ENCODE measurements around the gene CHRNA4.

Gene CHRNA4

DNA sequence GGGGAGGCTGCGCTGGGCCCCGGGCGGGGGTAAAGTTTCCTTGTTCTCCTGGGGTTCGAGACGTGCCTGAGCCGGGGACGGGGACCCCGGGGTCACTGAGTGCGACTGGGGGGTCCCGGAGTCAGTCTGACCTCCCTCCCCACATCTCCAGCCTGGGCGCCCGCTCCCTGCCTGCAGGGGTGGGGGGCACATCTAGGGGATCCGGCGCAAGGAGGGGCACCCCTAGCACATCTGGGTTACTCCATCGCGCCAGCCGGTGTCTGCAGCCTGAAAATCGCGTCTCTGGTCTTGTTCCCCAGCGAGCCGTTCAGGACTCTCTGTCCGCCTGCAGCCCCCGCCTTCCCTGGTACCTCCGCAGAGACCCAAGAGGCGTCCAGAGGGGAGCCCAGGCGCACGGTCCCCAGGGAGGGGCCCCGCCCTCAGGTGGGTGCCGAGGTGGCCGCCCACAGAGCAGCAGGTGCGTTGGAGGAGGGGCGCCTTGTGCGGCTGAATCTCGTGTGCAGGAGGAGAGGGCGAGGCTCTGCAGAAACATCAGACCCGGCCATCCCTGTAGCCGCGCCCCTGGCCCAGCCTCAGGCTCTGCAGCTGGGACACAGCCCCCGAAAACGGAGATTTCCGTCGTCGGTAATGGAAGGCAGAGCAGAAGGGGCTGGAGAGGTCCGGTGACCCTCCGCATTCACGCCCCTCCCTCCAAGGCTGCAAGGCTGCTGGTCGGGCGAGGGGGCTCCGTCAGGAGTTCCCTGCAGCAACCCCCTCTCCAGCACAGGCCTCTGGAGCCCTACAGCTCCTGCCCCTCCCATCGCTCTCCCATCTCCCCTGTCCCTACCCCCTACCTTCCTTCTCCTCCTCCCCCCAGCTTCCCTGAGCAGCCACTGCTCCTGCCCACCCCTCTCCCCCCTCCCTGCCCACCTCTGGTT is 628 bp upstream of the CHRNA4 start:
- no peak for DNase-seq (ENCODE audit: low read depth)
- H3K4me3 ChIP-seq (ENCODE audit: low read length) = no peak overlapping the region
- TF ChIP-seq, protein P1, sequence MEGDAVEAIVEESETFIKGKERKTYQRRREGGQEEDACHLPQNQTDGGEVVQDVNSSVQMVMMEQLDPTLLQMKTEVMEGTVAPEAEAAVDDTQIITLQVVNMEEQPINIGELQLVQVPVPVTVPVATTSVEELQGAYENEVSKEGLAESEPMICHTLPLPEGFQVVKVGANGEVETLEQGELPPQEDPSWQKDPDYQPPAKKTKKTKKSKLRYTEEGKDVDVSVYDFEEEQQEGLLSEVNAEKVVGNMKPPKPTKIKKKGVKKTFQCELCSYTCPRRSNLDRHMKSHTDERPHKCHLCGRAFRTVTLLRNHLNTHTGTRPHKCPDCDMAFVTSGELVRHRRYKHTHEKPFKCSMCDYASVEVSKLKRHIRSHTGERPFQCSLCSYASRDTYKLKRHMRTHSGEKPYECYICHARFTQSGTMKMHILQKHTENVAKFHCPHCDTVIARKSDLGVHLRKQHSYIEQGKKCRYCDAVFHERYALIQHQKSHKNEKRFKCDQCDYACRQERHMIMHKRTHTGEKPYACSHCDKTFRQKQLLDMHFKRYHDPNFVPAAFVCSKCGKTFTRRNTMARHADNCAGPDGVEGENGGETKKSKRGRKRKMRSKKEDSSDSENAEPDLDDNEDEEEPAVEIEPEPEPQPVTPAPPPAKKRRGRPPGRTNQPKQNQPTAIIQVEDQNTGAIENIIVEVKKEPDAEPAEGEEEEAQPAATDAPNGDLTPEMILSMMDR (conservative IDR thresholded peaks at IDR 0.05; ENCODE audit: low read depth, low read length) = no peak

DNA sequence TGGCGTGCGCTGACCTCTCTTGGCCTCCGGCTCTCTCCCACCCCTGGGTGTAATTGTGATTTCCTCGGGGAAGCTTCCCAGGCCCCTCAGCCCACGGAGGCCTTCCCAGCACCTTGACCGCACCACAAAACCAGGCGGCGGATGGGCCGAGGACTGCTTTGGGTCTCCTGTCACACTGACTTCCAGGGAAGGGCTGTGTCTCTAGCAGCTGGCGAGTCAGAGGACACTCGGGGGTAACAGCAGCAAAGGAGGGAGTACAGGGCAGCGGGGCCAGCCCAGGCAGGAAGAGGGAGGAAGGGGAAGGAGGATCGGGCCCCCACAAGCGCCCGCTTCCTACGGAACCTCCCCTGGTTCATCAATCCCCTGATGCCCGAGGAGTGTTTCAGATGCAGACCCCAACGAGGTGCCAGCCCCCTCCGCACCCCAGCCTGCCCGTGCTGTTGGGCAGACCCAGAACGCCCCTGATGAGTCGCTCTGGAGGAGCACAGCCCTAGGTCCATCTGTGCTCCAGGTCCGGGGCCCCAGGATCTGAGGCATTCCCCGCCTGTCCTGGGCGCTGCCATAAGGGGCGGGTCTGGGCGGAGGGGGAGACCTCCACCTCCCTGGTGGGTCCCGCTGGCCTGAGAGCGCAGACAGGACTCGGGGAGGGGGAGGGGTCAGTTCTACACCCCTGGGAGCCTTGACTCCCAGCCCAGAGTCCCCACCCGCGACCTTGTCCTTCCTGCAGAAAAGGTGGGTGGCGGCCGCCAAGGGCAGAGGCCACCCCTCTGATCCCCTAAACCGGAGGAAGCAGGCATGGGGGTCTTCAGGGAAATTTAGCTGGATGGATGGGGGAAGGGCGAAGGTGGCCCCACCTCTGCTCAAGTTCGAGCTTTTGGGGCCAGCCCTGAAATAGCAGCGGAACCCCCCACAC is 956 bp downstream of the CHRNA4 start:
- TF ChIP-seq, protein P1 (conservative IDR thresholded peaks at IDR 0.05; ENCODE audit: low read depth, low read length) = no peak
- H3K4me3 ChIP-seq (ENCODE audit: low read length) = no peak overlapping the region
- no peak for DNase-seq (ENCODE audit: low read depth)

DNA sequence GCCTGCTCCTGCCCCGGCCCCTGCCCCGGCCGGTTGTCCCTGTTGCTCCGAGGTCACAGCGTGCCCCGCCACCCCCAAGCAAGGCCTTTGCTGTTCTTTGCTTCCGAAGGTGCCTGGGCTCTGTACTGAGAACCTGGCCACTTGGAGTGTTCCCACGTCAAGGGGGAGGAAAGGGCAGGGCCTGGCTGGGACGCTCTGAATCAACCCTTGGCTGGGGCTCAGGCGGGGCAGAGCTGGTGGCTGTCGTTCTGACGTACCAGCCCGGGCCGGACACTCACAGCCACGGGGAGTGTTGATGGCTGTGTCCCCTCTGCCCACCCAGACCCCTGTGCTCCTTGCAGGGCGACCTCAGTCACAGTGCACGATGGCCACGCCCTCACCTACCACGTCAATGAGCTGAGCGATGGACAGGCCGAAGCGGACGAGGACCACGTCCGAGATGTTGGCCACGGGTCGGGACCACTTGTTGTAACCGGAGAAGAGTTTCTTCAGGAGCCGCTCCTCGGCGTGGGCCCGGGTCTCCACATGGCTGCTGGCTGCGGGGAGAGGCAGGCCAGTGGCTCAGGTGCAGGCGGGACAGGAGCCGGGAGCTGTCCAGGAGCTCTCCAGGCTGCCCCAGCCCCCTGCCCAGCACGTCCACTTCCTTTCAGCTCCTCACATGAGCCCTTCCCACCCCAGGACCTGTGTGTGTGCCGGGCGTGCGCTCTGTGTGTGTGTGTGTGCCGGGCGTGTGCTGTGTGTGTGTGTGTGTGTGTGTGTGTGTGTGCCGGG is 1.8 kb downstream of the CHRNA4 start:
- DNase-seq (ENCODE audit: low read depth) = no peak
- no peak overlapping the region for H3K4me3 ChIP-seq (ENCODE audit: low read length)
- TF ChIP-seq, protein P1 (conservative IDR thresholded peaks at IDR 0.05; ENCODE audit: low read depth, low read length) = no peak

DNA sequence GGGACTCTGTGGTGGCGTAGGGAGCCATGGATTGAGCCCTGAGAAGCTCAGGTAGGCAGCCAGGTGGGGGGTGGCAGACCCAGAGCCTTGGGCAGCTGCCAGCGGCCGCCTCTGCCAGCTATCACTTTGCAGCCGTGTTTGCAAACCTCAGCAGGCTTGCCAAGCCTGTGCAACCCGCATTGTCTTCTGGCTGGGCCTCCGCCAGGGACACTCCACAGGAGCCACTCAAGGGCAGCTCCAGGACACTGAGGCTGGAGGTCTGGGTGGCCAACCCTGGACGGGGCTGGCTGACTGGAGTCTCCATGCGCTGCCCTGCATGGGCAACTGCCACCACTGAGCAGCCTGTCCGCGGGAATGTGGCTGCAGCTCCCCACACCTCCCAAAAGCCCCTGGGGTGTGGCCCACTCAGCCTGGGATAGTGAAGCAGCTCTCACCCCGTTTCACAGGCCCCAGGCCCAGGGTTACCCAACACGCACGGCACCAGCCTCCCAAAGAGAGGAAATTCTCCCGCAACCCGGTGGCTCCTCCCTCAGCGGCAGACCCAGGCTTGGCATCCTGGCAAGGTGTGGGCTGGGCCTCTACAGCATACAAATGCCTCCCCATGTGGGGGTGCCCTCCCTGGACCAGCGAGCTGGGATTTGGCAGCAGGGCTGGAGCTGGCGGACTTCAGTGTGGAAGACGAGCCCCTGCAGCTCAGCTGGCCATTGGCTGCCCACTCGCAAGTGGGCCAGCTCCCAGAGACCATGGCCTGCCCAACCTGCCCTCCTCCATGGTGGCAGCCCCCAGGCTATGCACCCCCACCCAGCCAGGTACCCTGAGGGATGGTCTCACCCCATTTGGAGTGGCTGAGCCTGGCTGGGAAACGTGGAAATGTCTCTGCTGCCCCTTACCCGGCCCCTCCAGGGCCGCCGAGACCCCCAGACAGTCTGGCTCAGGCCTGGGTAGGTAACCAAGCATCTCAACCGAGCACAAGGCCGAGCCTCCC is 2.9 kb downstream of the CHRNA4 start:
- no peak for DNase-seq (ENCODE audit: low read depth)
- TF ChIP-seq, protein P1 (conservative IDR thresholded peaks at IDR 0.05; ENCODE audit: low read depth, low read length) = no peak
- no peak overlapping the region for H3K4me3 ChIP-seq (ENCODE audit: low read length)

DNA sequence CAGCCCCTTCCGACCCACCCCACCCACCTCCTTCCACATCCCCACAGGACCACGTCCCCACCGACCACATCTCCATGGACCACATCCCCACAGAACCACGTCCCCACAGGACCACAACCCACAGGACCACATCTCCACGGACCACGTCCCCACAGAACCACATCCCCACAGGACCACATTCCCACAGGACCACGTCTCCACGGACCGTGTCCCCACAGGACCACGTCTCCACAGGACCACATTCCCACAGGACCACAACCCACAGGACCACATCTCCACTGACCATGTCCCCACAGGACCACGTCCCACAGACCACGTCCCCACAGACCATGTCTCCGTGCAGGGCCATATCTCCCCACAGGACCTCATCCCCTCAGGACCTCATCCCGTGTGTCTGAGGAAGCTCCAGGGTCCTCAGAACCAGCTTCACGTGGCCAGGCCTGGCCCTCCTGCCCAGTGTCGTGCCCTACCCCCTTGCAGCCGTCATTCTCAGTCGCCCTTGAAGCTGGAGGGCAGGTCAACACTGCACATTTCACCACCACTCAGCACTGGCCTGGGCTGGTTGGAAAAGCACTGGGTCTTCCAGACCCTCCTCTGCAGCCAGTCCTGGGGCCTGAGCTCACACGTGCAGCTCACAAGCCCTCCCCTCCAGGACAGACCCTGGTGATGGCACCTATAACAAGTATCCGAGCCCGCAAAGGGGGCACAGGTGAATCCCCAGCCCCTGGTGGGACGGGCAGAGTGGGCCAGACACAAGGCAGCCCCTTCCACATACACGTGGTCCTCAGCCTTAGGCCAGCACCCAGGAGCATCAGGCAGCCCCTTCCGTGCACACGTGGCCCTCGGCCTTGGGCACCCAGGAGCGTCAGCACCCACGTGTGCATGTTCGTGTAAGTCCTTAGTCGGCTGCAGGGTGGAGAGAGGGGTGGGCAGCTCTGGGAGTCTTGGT is 3.9 kb downstream of the CHRNA4 start:
- no peak for DNase-seq (ENCODE audit: low read depth)
- H3K4me3 ChIP-seq (ENCODE audit: low read length) = no peak overlapping the region
- TF ChIP-seq, protein P1 (conservative IDR thresholded peaks at IDR 0.05; ENCODE audit: low read depth, low read length) = no peak
